ENCODE data around the gene SLC46A1.

- no peak for TF ChIP-seq POLR2A (IDR thresholded peaks at IDR 0.05)
- no peak for TF ChIP-seq CTCF (IDR thresholded peaks at IDR 0.05)
These were observed 15.9 kb downstream of the SLC46A1 start for GRCh38 chr17:28390141-28390540.
